Stimulated activated CD8-positive, alpha-beta memory T cell treated with anti-CD3 and anti-CD28 coated beads, Interleukin-2, amount 100 ng/mL, for 1 hour (primary cell): ENCODE data around the gene DAPK3.
"Not testable (repeated sequence)": the region's sequence is repeated elsewhere in the genome, so short reads cannot be mapped to it uniquely, and the experiment has no call there.

ENCODE experiments used
- DNase-seq, 2 donors: peaks; one replicate each; pipeline ENCODE4 v3.0.0-alpha.2; 2020; ENCODE audit warnings: low read depth in 2 of 2

DAPK3 gene

GRCh38 chr19:3979289-3979673 is 8.4 kb upstream of the DAPK3 start:
- no peak for DNase-seq

GRCh38 chr19:3978145-3978544 is 7.2 kb upstream of the DAPK3 start:
- no peak for DNase-seq

GRCh38 chr19:3977242-3978143 is 6.6 kb upstream of the DAPK3 start:
- DNase-seq, result no peak

- DNase-seq, result no peak
Measured at GRCh38 chr19:3976495-3977241, 5.8 kb upstream of the DAPK3 start.

- no peak for DNase-seq
Measured at GRCh38 chr19:3975637-3976087, 4.8 kb upstream of the DAPK3 start.

GRCh38 chr19:3975144-3975543 is 4.2 kb upstream of the DAPK3 start:
- no peak for DNase-seq

GRCh38 chr19:3970313-3970807 is 539 bp downstream of the DAPK3 start:
- DNase-seq, result no peak

GRCh38 chr19:3969435-3970312 is 1.2 kb downstream of the DAPK3 start:
- no peak for DNase-seq

GRCh38 chr19:3968556-3969434 is 2.1 kb downstream of the DAPK3 start:
- no peak for DNase-seq

- DNase-seq, result not testable (repeated sequence)
Measured at GRCh38 chr19:3967983-3968382, 2.9 kb downstream of the DAPK3 start.

- DNase-seq, result no peak
Measured at GRCh38 chr19:3966051-3967017, 4.6 kb downstream of the DAPK3 start.

- no peak for DNase-seq
Measured at GRCh38 chr19:3964256-3965194, 6.4 kb downstream of the DAPK3 start.

- DNase-seq, result no peak
Measured at GRCh38 chr19:3963458-3964255, 7.2 kb downstream of the DAPK3 start.

GRCh38 chr19:3961007-3961406 is 9.9 kb downstream of the DAPK3 start:
- no peak for DNase-seq

- DNase-seq, result no peak
Measured at GRCh38 chr19:3959766-3960131, 11.2 kb downstream of the DAPK3 start.

GRCh38 chr19:3958836-3959765 is 11.8 kb downstream of the DAPK3 start:
- DNase-seq, result no peak

GRCh38 chr19:3955688-3956087 is 15.2 kb downstream of the DAPK3 start:
- no peak for DNase-seq
